LNCAP (cell line): ENCODE measurements around the gene POU2F1.

Source experiments
- TF ChIP-seq, protein P1 (sequence below): fragments of 450-650 bp; IDR thresholded peaks from 2 replicates; pipeline ENCODE4 v1.5.1; 2017; ENCODE audit warnings: mild to moderate bottlenecking

The POU2F1 gene

GRCh38 chr1:167197692-167198091, 23.0 kb upstream of the POU2F1 start:
- TF ChIP-seq, protein P1, sequence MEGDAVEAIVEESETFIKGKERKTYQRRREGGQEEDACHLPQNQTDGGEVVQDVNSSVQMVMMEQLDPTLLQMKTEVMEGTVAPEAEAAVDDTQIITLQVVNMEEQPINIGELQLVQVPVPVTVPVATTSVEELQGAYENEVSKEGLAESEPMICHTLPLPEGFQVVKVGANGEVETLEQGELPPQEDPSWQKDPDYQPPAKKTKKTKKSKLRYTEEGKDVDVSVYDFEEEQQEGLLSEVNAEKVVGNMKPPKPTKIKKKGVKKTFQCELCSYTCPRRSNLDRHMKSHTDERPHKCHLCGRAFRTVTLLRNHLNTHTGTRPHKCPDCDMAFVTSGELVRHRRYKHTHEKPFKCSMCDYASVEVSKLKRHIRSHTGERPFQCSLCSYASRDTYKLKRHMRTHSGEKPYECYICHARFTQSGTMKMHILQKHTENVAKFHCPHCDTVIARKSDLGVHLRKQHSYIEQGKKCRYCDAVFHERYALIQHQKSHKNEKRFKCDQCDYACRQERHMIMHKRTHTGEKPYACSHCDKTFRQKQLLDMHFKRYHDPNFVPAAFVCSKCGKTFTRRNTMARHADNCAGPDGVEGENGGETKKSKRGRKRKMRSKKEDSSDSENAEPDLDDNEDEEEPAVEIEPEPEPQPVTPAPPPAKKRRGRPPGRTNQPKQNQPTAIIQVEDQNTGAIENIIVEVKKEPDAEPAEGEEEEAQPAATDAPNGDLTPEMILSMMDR: no peak

DNA sequence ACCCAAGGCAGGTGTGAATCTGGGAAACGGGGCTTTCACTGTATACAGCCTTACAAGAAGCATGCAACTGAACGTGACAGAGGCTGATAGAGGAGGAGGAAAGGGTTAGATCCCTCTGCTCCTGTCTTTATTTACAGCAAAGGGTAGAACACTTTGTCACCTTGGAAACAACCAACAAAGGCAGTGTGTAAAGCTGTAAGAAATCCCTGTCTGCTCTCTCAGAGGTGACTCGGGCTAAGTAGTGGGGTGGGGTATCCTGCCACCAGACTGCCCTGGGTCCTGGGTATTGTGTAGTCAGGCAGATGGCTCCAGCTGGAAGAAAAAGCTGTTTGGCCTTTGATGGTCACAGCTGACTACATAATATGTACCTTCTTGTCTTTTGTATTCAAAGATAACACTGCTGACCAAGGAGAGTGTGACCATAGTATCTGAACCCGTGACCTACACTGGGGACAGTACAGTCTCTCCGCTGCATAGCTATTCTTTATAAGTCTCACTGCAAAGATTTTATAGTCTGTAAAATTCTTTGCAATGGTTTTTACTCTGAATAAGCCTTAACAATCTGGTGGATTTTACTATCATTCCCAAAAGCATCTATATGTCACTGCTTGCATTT, 22.1 kb upstream of the POU2F1 start:
- TF ChIP-seq, protein P1: no peak

DNA sequence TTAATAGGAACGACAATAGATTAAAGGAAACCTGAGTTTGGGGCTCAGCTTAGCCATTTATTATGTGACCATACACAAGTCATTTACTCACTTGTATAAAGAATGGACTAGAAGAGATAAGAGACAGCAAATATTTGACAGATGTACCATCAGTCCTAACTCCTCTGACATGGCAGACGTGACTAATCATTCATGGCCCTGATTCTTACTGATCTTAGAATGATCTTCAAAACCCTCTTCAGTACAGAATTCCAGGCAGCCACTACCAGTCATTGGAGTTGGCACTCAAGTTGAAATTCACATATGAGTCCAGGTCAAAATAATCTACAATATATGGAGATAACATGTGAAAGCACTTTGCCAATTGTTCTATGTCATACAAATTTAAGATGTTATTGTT, 21.0 kb upstream of the POU2F1 start:
- TF ChIP-seq, protein P1: no peak

DNA sequence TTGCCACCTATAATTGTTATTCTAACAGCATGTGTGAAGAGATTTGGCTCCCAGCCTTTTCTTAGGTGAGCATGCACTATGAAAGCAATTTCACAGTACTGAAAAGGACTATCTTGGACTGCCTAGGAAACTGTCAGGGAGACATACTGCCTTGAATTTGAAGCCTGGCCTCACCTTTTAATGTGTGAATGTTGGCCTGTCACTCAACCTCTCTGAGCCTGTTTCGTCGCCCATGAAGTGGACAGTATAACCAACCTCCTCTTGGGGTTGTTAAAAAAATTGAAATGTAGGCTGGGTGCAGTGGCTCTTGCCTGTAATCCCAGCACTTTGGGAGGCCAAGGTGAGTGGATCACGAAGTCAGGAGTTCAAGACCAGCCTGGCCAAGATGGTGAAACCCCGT, 20.4 kb upstream of the POU2F1 start:
- TF ChIP-seq, protein P1: no peak

DNA sequence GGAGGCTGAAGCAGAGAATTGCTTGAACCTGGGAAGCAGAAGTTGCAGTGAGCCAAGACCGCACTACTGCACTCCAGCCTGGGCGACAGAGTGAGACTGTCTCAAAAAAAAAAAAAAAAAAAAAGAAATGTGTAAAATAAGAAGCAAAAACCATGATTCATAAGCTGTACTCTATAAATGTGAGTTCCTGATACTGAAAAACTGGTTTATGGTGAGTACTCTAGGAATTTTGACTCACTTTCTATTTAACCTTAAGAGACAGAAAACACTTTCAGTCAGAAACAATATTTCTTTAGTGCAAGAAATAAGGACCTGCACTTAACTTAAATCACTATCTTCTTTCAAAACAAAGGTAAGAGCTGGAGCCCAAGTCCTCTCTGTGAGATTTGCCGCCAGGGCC, 19.9 kb upstream of the POU2F1 start:
- TF ChIP-seq, protein P1: no peak

DNA sequence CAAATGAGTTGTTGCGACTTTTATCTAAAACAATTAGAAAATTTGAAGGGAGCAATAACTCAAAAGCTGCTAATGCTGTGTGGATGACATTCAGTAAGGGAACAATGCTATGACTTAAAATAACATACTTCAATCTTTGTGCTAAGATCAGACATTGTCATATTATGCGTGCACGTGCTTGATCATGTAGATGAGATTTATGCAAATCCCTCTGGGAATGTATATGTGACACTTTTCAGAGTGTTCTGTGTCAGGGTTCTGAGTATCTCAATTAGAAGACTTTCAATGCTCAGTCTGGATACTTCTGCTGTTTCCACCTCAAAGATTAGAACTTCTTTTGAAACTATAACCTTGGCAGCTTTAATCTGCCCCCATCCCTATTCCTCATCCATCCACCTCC, 18.6 kb upstream of the POU2F1 start:
- TF ChIP-seq, protein P1: no peak

DNA sequence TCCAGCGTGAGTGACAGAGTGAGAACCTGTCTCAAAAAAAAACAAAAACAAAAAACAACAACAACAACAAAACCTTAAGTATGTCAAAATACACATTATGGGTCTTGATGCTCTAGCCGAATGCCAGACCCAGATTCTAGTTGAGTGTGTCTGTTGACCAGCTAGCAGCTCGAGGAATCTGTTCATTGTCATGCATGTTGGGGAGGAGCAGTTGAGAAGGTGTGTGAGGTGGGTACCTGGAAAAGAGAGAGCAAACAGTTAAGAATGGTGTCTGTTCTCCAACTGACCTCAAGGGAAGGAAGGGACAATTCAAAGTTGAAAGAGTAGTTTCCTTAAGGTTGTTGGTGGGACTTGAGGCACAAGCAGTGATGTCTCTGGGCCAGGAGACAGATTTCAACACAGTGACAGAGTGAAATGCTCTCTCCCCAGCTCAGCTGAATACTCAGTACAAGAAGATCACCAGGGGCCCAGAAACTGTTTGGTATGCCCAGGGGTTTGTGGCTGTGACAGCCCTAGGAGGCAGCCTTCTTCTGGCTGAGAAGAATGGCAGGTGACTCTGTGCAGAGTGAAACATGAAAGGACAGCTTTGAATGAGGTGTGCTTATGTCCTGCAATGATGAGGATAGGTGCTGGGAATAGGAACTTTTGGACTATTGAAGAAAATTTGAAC, 14.4 kb upstream of the POU2F1 start:
- TF ChIP-seq, protein P1: no peak
